Measurements from ENCODE around the gene COQ3.
A peak's percentile ranks its signal among the peaks of the same experiment; 100 is the strongest.

COQ3 gene

DNA sequence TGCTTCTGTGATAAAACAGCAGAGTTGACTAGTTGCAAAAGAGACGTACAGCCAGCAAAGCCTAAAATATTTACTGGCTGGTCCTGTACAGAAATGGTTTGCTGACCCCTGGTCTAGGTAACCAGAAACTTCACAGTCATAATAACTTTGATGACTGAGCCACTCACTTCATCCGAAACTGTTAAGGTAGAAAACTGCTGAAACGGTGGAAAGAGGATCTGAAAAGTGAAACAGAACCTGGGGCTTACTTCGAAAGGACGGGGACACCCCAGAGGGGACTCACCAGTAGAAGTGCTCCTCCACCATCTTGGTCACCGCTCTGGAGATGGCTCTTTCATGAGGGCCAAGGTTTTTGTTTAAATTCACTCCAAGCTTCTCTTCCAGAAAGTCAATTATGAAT, 60.9 kb downstream of the COQ3 start:
- no peak for DNase-seq (ENCODE audit: low read depth, low spot score)

DNA sequence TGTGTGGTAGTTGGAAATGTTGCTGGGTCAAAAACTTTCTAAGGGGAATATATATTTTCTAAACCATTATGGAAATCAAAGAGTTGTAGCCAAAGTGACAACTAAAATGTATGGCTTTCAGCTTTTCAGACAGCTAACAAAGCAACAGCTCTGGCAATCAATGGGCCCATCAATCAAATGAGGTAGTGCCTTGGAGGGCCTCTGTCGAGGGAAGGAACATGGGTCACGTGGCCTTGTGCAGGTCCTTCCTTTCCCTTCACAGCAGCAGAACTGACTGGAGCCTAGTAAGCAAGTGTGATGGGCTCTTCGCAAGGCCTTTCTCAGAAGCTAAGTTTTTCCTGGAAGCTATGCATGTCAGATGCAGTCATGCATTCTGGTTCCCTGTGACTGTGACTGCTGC, 62.5 kb downstream of the COQ3 start:
- DNase-seq (ENCODE audit: low read depth, low spot score), result no peak

DNA sequence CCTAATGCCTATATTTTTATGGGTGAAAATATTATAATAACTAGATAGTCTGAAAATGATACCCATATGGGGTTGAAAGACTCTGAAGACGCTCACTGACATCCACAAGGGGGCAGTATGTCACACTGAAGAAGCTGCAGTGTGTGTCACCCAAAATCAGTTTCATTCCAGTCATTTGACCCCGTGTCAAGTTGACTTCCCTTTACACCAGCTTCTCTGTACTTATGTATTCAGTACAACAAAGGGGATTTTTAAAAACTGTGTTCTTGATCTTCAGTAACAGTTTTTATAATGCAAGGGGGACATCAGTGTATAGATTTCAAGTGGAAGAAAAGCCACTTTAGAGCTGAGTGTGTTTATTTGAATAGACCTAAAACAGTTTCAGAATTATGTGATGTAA, 63.8 kb downstream of the COQ3 start:
- peak; percentile 12 for DNase-seq (ENCODE audit: low read depth, low spot score)

DNA sequence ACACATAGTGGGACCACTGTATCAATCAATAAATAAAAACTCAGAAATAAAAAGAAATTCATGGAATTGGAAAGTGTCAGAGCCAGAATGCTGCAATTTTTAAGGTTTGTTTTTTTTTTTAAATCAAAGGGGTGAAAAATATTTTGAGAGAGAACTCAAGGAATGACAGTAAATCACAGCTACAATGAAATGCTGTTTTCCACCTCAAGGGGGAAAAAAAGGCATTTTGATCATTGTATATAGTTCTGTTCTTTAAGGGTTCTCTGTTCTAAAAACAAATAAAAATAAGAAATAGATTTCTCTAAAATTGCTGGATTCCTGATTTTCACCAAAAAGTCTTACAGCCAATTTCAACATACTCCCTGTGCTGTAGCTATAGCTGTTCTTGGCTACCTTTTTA, 69.0 kb downstream of the COQ3 start:
- no peak for DNase-seq (ENCODE audit: low read depth, low spot score)
